GOT3 (cell line): ENCODE measurements around the gene PIAS4.
"Not testable (repeated sequence)": the region's sequence is repeated elsewhere in the genome, so short reads cannot be mapped to it uniquely, and the experiment has no call there.

ENCODE experiments used
- DNase-seq: peaks from one replicate; lab custom pipeline; 2025; ENCODE audit warnings: mixed read lengths; lab: John Stamatoyannopoulos, UW

Gene PIAS4

DNA sequence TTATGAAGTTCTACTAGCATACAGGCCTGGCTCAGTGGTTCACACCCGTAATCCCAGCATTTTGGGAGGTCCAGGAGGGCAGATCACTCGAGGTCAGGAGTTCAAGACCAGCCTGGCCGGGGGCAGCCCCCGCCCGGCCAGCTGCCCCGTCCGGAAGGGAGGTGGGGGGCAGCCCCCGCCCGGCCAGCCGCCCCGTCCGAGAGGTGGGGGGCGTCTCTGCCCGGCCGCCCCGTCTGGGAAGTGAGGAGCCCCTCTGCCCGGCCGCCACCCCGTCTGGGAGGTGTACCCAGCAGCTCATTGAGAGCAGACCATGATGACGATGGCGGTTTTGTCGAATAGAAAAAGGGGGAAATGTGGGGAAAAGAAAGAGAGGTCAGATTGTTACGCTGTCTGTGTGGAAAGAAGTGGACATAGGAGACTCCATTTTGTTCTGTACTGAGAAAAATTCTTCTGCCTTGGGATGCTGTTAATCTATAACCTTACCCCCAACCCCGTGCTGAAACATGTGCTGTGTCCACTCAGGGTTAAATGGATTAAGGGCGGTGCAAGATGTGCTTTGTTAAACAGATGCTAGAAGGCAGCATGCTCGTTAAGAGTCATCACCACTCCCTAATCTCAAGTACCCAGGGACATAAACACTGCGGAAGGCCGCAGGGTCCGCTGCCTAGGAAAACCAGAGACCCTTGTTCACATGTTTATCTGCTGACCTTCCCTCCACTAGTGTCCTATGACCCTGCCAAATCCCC is 8.7 kb upstream of the PIAS4 start:
- not testable (repeated sequence) for DNase-seq

DNA sequence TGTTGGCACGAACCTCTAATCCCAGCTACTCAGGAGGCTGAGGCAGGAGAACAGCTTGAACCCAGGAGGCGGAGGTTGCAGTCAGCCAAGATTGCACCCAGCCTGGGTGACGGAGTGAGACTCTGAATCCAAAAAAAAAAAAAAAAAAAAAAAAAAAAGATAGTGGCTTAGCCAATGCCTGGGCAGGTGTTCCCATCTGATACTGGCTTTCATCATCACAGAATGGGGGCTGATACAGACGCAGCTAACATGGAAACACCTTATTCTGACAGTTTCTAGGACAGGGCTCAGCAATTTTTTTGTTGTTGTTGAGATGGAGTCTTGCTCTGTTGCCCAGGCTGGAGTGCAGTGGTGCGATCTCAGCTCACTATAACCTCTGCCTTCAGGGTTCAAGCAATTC is 6.7 kb upstream of the PIAS4 start:
- DNase-seq: not testable (repeated sequence)

DNA sequence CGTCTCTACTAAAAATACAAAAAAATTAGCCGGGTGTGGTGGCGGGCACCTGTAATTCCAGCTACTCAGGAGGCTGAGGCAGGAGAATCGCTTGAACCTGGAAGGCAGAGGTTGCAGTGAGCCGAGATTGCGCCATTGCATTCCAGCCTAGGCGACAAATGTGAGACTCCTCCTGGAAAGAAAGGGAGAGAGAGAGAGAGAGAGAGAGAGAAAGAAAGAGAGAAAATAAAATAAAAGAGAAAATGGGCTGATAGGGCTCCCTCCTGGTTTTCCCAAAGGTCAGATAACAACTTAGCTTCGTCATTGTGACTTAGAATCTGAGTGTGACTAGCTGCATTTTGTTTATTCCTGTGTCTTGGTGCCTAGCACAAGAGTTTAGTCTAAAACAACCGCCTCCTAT is 2.1 kb upstream of the PIAS4 start:
- DNase-seq: not testable (repeated sequence)

DNA sequence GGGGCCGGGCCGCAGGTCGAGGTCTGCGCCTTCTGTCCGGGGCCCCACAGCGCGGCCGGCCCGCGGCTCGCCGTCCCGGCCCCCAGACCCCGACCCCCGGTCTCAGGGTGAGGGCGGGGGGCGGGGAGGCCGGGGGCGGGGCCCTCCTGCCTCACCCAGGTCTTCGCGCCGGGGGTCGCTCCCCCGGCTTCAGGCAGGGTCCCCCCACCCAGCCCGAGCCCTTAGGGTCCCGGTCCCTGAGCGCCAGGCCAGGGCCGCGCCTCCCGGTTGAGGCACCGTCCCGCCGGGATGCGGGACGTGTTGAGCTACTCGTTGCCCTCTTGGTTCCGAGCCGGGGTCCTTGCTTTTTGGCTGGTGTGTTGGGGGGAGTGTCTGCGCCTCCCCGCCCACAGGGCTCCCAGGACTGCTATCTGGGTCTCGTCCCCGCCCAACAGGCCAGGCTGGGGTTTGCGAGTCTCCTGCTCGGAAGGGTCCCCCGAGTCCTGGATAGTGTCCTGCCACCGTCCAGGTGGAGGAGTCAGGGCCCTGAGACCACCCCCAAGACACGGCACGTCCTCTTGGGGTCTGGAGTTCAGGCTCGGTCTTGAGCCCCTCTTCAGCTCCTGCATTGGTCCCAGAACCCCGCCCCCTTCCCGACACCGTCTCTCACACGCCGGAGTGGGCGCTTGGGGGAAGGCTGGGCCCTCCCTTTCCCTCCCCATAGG is 452 bp downstream of the PIAS4 start:
- no peak for DNase-seq

DNA sequence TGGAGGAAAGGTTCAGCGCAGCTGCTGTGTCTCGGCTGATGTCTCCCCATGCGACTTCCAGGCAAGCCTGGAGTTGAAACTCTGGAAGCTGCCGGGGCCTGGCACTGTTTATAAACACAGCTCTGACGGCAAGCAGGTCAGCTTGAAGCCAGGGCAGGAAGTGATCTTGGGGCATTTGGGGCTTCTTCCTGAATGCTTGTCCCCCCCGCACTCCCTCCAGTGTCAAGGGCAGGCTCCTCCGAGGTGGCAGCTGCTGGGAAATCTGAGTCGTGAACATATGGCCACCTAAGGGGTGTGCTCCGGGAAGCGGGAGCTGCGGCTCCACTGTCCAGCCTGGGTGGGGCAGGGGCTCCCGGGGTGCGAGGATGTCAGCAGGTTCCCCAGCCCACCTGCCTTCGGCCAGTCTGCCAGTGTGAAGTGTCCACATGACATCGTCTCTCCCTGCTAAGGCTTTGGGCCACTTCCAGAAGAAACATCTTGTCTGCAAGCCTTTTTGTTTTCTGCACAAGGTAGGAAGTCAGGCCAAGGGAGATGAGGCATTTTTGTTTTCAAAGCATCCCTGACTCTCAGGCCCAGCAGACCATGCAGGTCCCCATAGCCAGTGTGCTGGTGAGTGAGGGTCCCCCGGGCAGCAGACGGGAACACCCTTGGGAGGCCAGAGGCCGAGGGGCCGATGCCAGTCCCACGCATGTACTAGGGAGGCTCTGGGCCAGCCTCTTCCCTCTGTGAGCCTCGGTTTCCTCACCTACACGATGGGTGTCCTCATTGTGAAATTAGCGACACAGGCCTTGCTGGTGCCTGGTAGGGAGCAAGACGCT is 2.7 kb downstream of the PIAS4 start:
- no peak for DNase-seq

DNA sequence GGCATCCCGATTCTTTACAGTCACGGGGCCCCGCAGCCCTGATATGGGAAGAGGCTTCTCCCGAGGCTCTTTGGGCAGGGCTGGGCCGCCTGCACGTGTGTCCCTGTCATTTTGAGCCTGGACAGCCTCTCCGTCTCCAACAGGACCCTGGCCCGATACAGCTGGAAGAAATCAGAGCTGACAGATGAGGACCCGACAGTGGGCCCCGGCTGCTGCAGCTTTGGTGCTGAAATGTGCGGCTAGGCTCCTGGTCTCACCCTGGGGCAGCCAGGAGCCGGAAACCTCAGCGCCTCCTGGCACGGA is 3.2 kb downstream of the PIAS4 start:
- no peak for DNase-seq

DNA sequence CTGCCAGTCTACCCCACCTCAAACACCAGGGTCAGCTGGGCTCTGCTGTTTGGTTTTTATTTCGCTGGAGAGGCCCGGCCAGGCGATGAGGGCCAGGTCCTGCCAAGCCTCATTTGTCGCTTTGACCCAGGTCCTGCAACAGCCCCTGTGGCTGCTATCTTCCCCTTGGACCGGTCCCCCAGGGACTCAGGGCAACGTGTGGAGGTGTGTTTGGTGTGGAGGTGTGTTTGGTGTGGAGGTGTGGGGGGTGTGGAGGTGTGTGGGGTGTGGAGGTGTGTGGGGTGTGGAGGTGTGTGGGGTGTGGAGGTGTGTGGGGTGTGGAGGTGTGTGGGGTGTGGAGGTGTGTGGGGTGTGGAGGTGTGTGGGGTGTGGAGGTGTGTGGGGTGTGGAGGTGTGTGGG is 3.9 kb downstream of the PIAS4 start:
- not testable (repeated sequence) for DNase-seq

DNA sequence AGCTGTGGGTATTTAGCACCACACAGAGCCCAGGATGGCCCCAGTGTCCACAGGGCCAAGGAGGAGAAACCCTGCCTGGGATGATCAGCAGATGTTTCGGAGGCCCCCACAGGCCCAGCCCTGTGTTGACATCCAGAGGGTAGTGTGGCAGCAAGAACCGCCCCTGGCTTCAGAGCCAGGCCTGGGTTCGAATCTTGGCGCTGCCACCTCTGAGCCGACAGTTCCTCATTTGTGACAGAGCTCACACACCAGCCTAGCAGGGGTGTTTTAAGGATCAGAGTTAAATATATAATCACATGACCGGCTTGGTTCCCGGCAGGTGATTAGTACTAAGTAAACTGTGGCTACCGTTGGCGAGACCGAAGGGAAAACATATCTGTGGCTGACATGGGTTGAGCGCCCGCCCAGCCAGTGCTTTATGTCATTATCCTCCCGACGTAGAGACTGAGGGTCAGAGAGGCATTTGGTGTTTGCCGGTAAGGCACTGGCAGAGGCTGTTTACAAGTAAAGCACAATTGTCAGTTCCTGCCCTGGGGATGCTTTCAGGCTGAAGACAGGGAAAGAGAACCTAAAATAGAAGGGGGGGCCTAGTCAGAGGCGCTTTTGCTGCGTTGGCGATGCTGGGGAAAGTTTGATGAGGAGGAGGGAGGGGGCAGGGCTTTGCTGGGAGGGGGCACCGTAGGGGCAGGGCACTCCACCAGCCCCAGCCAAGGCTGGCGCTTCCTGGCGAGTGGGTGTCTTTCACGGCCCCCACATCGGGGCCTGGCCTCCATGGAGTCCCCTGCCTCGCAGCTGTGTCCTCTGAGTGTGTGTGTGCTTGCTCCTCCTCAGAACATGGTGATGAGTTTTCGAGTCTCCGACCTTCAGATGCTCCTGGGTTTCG is 4.8 kb downstream of the PIAS4 start:
- no peak for DNase-seq

DNA sequence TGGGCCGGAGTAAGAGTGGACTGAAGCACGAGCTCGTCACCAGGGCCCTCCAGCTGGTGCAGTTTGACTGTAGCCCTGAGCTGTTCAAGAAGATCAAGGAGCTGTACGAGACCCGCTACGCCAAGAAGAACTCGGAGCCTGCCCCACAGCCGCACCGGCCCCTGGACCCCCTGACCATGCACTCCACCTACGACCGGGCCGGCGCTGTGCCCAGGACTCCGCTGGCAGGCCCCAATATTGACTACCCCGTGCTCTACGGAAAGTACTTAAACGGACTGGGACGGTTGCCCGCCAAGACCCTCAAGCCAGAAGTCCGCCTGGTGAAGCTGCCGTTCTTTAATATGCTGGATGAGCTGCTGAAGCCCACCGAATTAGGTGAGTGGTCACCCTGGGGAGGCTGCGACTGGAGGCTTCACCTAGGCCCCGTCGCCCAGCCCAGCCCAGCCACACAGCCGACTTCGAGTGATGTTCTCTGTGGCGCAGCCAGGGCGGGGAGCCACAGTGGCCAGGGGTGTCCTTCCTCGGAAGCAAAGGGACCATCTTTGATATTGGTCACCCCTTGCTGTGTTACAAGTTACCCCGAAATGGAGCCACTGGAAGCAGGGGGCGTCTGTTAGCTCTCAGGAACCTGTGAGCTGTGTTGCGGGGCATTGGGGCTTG is 5.6 kb downstream of the PIAS4 start:
- no peak for DNase-seq

DNA sequence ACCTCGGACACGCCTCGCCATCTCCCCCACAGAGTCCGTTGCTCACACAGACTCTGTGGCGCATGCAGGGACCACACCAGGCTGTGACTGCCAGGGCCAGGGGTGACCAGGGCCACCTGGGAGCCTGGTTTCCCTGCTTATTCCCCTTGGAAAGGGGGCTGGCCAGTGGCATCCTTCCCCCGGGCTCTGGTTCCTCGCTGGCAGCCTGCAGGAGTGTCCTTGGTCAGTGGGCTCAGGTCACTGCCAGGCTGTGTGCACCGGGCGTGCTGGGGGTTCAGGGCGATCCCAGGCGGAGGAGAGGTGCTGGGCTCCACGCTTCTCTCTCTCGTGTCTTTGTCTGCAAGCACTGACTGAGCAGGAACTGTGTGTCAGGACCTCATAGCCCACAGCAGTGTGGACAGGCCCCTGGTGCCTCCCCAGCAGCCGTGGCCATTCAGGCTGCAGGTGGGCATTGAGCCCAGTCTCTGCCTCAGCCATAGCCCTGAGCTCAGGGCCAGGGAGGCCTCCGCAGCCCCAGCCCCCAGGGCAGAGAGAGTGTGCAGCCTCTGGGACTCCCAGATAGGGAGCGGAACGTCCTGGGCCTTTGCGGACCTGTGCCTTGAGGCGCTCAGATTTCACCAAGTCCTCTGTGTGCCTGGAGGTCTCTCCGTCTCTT is 6.5 kb downstream of the PIAS4 start:
- no peak for DNase-seq

DNA sequence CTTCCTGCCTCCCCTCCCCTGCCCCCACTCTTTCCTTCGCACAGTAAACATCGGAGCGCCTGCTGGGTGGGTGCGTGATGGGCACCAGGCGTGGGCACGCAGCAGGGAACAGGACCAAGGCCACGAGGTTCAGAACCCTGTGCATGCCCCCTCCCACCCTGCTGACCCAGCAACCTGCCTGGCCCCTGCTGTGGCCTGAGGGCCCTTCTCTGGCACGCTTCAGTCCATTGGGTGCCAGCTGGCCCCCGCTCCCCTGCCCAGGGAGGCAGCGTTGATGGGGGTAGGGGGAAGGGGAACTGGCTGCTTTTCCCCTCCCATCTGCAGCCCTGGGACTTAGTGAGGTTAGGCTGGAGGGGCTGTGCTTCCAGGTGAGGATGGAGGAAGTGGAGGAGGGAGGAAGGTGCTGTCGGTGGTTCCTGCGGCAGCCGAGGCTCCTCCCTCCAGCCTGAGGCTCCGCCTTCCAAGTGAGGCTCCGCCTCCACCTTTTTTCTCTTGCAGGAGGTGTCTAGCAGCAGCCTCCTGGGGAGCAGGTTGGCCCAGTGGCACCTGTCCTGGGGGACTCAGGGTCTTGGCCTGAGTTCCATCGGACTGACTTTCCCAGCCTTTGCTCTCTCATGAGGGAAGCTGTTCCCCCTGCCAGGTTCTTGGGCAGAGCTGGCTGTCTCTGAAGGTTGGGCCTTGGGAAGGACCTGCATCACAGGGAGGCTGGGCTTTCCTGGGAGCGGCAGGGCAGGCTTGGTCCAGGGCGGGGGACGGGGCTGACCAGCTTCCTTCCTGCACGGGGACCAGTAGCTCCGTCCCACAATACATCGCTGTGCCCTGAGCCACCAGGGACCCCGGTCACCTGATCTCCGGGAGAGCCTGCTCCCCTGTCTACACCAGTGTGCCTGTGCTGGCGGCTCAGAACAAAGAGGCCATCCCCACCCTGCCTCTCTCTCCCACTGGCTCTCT is 7.3 kb downstream of the PIAS4 start:
- DNase-seq: no peak

DNA sequence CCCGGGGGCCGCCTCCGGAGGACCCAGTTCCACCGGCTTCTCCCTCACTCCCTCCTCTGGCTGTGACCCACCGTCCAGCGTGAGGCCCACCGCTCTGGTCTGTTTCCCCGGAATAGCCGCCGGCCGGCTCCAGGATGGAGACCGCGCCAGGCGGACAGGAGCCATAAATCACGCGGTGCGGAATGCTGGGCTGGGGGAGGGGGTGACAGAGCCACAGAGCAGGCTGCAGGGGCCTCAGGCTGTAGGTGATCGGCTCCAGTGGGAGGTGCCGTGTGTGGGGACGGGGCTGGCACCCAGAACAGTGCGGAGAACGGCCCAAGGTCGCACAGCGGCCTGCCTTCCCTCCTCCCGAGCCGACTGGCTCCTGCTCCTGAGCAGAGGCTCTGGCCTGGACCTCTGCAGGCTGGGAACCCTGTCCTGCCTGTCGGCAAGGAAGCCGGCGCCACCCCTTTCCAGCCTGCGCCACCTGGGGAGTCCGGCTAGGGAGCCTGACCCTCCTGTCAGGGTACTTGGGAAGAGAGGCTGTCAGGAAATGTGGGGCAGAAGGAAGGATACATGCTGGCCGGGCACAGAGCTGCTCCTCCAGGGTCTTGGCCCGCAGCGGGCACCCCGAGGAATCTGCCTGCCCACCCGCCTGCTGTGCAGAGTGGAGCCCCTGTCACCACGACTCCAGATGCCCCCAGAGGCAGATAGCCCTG is 8.3 kb downstream of the PIAS4 start:
- DNase-seq: no peak

DNA sequence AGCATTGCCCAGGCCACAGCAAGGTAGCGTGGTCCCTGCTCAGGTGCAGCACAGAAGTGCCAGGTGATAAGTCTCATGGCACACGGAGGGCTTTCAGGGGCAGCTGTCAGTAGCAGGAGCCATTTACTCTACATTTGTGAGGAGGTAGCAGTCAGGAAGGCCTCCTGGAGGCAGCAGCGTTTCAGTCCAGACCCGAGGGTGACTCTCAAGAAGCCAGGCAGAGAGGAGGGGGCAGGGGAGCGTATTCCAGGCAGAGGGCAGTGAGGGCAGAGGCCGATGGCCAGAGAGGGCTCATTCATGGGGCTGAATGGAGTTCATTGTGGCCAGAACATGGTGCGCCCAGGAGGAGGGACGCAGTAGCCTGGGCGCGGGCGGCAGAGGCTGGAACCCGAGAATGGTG is 8.9 kb downstream of the PIAS4 start:
- no peak for DNase-seq

DNA sequence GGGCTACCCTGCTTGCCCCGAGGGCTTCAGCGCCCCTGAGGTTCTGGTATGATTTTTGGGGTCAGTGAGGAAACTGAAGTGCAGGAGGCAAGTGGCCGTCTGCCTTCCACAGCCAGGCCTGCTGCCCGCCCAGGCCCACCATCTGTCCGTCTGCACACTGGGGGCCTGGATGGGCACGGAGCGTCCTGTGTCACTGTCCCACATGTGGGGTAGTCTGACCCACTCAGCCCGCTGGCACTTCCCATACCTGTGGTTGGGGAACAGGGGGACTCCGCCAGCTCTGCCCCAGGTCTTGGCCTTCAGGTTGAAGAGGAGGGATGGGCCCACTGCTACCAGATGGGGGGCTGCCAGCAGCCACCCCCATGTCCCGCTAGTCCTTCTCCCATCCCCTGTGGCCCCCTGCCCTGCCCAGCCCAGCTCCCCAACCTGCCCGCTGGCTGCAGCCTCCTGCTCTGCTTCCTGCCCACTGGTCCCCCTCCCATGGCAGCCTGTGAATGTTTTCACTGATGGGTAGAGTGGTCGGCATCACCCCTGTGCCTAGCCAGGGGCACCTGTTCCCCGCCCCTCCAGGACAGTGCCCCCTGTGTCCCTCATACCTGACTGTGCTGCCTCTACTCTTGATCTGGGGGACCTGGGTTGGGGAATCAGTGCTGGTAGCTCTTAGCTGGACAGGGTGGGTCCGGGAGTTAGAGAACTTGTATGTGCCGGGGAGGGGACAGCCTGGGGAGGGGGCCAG is 9.5 kb downstream of the PIAS4 start:
- no peak for DNase-seq

DNA sequence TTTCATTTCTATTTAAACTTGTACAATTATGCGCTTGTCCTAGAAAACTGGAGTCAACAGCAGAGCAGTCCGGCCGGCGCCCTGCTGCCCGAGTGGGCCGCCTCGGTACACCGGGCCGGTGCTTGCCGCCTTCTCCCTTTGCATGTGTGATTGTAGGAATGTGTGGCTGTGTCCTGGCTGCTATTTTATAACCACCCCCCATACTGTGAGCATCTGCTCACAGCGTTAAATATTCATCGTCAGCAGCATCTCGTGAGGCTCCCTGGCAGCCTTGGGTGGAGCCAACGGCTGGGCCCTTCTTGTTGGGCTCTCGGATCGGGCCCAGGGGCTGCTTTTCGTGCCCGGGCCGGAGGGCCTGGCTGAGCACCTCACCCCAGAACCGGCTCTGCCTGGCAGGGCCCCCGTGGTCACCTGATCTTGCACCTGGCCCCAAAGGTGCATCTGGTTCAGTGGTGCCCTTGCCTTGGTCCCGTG is 10.6 kb downstream of the PIAS4 start:
- no peak for DNase-seq

DNA sequence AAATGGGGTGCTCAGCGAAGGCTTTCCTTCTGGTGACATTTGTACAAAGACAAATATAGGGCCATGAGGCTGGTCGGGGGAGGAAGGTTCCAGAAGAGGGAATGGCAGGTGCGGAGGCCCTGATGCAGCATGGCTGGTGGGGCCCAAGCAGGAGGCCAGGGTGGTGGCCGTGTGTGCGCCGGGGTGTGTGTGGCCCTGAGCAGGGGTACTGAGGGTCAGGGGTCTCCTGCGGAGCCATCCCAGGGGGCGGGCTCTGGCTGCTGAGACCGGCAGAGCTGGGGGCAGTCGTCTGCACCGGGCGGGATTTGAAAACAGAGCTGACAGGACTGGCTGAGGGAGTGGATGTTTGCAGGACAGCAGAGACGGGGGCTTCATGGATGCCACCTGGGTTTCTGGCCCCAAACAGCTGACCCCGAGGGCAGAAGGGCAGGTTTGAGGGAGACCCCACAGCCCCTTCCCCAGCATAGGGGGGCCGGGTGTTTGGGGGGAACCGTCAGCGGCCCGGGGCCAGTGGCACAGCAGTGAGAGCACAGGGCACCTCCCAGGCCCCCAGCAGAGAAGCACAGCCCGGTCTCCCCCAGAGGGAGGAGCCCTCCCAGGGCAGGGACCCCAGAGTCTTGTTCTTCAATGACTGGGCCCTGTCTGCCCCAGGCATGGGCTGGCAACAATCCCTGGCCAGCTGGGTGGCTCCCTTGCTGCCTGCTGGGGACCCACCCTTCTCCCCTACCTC is 11.4 kb downstream of the PIAS4 start:
- no peak for DNase-seq

DNA sequence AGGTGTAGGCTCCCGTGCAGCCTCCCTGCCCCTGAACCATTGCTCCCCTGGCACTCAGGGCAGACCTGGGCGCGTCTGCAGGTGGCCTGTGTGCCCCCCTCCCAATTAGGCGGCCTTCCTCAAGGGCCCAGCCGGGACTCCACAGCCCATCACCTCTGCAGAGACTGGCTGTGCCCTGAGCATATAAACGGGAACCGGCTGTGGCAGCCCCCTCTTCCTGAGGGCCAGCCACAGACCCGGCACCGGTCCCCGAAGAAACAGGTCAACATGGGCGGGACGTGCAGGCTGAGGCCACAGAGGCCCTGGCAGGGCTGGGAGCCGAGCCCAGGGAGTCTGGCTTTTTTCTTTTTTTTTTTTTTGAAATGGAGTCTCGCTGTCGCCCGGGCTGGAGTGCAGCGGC is 12.0 kb downstream of the PIAS4 start:
- DNase-seq: no peak
